ENCODE data around the gene LDB2. TPM values are rescaled to one million over a fixed set of nuclear protein-coding genes. Genes with fewer than 3 reads are reported as not detected.
"Not testable (repeated sequence)": the region's sequence is repeated elsewhere in the genome, so short reads cannot be mapped to it uniquely, and the experiment has no call there.

Gene LDB2
- 8.0 and 16.5 TPM in 2 replicates for total RNA-seq (2014; rRNA removed; shearing (Covaris generic))

DNA sequence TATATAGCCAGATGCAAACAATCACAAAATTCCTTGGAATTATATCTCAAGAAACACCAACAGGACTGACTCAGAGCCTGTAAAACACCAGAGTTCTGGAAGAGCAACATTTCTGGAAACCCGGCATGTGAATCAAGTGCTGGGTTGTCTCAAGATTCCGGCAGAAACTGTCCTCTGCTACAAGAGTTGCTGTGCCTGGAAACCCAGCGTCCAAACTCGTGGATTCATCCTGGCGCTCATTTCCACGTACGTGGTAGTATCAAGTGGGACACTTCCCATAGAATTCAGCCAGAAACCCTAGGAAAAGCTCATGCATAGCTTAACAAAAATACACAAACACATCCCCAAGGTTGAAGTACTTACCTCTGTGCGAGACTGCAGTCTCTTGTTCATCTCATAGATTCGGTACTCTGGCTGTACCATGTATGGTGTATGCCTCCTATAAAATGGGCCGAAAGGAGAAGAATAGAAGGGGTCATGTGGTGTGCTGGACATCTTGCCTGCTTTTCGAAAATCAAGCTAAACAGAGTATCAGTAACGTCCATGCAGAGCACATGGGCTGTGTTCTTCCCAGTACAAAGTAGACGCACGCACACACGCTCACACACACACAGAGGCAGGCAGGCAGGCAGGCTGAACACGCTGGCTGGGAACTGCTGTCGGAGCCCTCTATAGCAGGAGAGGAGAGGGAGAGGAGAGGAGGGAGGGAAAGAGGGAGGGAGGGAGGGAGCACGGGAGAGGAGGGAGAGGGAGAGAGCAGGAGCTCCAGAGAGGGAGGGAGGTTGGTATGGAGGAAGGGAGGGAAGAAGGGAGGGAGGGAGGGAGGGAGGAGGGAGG lies at the start of gene LDB2:
Gene LDB2, minus strand, starts transcription at position 655 of the 837 bp plus-strand sequence.
- H3K36me3 ChIP-seq, result no peaks in the 10 kb centered on the region
- H3K4me1 ChIP-seq (replicated peaks), result peaks cover 44% of the 10 kb centered on the region
- H3K27me3 ChIP-seq (replicated peaks), result no peaks in the 10 kb centered on the region
- peak within 1 kb of the TSS; percentile 69 for H3K27ac ChIP-seq
- H3K9me3 ChIP-seq (replicated peaks), result no peaks in the 10 kb centered on the region; the same call in 1 of the 2 replicates
- DNase-seq (ENCODE audit: low read depth in 1 of 2, low spot score in 2 of 2), result peak; percentile 79 to 86
- peak within 1 kb of the TSS; percentile 39 for H3K4me3 ChIP-seq

GRCh38 chr4:16942491-16942890 lies 44.0 kb upstream of the LDB2 start:
- no peaks in the 10 kb centered on the region for H3K9me3 ChIP-seq (replicated peaks)
- H3K4me1 ChIP-seq (replicated peaks), result no peaks in the 10 kb centered on the region
- no peaks in the 10 kb centered on the region for H3K27me3 ChIP-seq (replicated peaks)
- no peak overlapping the region for H3K27ac ChIP-seq
- no peaks in the 10 kb centered on the region for H3K36me3 ChIP-seq
- no peak overlapping the region for H3K4me3 ChIP-seq
- no peak for DNase-seq (ENCODE audit: low read depth in 1 of 2, low spot score in 2 of 2)

DNA sequence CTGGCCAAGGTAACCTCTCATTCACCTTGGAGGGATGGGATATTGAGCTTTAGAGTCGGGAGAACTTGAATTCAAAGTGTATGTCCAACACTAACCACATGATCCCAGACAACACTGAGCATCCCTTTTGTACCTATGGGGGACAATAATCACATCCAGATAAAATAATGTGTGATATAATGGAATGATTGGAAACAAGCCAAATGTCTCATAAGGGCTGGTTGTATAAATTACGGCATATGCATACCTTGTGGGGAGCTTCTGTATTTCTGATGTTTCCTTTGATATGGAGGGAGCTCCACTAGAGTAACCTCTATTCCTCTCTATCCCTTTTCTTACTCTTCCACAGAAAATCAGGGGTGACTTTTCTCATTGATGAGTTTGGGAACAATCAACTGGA lies 40.7 kb upstream of the LDB2 start:
- Histone ChIP-seq H3K27ac (no peak overlapping the region), H3K27me3 (replicated peaks) (no peaks in the 10 kb centered on the region), H3K9me3 (replicated peaks) (no peaks in the 10 kb centered on the region), H3K4me1 (replicated peaks) (no peaks in the 10 kb centered on the region), H3K4me3 (no peak overlapping the region), H3K36me3 (no peaks in the 10 kb centered on the region)
- no peak for DNase-seq (ENCODE audit: low read depth in 1 of 2, low spot score in 2 of 2)

- no peaks in the 10 kb centered on the region for H3K27me3 ChIP-seq (replicated peaks)
- no peaks in the 10 kb centered on the region for H3K4me1 ChIP-seq (replicated peaks)
- H3K9me3 ChIP-seq (replicated peaks), result no peaks in the 10 kb centered on the region
- no peak for DNase-seq (ENCODE audit: low read depth in 1 of 2, low spot score in 2 of 2)
- H3K27ac ChIP-seq, result no peak overlapping the region
- H3K36me3 ChIP-seq, result no peaks in the 10 kb centered on the region
- H3K4me3 ChIP-seq, result no peak overlapping the region
These were observed 40.1 kb upstream of the LDB2 start for GRCh38 chr4:16938512-16939040.

DNA sequence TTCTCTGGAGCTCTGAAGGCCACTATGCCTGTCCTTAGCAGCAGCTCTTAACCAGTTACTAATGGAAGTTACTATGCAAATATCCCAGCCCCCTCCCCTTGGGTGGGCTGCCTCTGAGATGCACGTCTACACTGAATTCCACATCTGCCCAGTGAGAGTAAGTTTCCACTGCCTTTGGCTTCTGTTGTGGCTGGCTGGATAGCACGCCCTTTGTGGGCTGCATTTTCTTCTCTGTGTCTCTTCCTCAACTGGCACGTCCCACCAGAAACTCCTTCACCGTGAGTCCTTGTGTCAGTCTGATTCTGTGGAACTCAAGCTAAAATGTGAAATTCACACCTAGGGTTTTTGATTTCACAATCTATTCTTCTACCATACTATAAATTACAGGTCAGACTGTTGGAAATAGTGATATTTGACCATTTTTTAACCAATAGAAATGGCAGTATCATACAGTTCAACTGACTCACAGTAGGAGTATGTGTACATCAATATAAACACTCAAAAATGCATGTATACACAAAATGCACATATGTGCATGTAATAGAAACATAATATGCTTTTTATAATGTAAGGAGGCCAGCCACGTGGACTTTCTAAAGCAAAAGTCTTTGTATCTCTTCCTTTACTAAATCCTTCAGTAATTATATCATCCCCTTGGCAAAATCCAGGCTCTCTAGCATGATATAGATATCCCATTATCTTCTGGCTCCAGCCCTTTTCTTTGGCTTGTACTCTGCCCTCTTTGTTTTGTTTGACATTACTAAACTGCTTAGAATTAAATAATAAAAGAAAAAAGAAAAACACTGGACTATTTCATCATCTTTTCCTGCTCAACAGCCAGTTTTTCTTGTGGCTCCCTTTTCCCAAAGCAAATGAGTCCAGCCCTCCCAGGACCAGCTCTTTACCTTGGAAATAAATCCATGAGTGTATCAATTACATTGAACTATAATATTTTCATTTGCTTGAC lies 33.2 kb upstream of the LDB2 start:
- Histone ChIP-seq H3K27me3 (replicated peaks) (no peaks in the 10 kb centered on the region), H3K27ac (no peak overlapping the region), H3K36me3 (no peaks in the 10 kb centered on the region), H3K9me3 (replicated peaks) (no peaks in the 10 kb centered on the region), H3K4me1 (replicated peaks) (no peaks in the 10 kb centered on the region), H3K4me3 (no peak overlapping the region)
- no peak for DNase-seq (ENCODE audit: low read depth in 1 of 2, low spot score in 2 of 2)

DNA sequence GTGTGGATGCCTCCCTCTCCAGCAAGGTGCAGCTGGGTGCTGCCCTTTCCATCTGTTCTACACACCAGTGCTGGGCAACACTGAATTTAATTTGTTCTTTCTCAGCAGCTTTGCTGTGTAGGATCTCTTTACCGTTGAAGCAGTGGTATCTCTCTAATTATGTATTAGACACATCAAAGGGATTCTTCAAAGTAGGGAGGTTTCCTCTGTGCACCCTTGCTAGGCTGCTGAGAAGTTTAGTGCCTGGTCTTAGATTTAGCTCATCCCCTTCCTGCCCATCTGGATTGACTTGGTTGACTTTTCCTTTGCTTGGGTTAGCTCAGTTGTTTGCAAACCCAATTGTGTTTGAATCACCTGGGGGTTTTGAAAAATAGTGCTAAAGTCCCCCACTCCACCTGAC lies 27.8 kb upstream of the LDB2 start:
- Histone ChIP-seq H3K27ac (no peak overlapping the region), H3K27me3 (replicated peaks) (no peaks in the 10 kb centered on the region), H3K4me1 (replicated peaks) (no peaks in the 10 kb centered on the region), H3K9me3 (replicated peaks) (no peaks in the 10 kb centered on the region), H3K36me3 (no peaks in the 10 kb centered on the region), H3K4me3 (no peak overlapping the region)
- DNase-seq (ENCODE audit: low read depth in 1 of 2, low spot score in 2 of 2), result peak in 1 of 2 experiments; percentile 10

DNA sequence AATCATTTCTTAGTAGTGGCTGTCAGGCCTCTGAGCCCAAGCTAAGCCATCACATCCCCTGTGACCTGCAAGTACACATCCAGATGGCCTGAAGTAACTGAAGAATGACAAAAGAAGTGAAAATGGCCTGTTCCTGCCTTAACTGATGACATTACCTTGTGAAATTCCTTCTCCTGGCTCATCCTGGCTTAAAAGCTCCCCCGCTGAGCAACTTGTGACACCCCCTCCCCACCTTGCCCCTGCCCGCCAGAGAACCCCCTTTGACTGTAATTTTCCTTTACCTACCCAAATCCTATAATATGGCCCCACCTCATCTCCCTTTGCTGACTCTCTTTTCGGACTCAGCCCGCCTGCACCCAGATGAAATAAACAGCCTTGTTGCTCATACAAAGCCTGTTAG lies 20.3 kb upstream of the LDB2 start:
- H3K9me3 ChIP-seq (replicated peaks); H3K27me3 ChIP-seq (replicated peaks); H3K36me3 ChIP-seq; H3K4me3 ChIP-seq; H3K4me1 ChIP-seq (replicated peaks); DNase-seq (ENCODE audit: low read depth in 1 of 2, low spot score in 2 of 2); H3K27ac ChIP-seq: not testable (repeated sequence)

GRCh38 chr4:16916719-16917337 lies 18.4 kb upstream of the LDB2 start:
- Histone ChIP-seq H3K4me3 (no peak overlapping the region), H3K27ac (no peak overlapping the region), H3K27me3 (replicated peaks) (no peaks in the 10 kb centered on the region), H3K36me3 (no peaks in the 10 kb centered on the region), H3K9me3 (replicated peaks) (no peaks in the 10 kb centered on the region), H3K4me1 (replicated peaks) (no peaks in the 10 kb centered on the region)
- peak; percentile 72 to 77 for DNase-seq (ENCODE audit: low read depth in 1 of 2, low spot score in 2 of 2)

DNA sequence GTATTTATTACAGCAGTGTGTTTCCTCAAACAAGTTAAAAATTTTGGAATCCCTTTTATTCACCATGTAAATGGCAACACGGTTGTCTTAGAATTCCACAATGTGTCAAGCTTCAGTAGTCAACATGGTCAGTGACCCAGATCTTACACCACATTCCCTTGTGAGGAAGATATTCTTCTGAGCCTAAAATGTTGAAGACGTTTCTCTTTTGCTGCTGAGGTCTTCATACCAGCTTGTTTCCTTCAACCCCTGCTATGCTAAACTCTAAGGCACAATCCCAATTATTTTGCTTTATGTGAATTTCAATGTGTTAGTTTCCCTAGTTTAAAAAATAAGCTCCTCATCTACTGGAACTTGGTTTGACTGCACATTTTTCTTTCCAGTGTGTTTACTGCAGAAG lies 17.6 kb upstream of the LDB2 start:
- H3K4me3 ChIP-seq, result no peak overlapping the region
- no peaks in the 10 kb centered on the region; the same call in 1 of the 2 replicates for H3K9me3 ChIP-seq (replicated peaks)
- H3K4me1 ChIP-seq (replicated peaks), result no peaks in the 10 kb centered on the region
- no peaks in the 10 kb centered on the region for H3K36me3 ChIP-seq
- DNase-seq (ENCODE audit: low read depth in 1 of 2, low spot score in 2 of 2), result no peak
- no peaks in the 10 kb centered on the region for H3K27me3 ChIP-seq (replicated peaks)
- H3K27ac ChIP-seq, result no peak overlapping the region

- no peak overlapping the region for H3K4me3 ChIP-seq
- no peaks in the 10 kb centered on the region; the same call in 1 of the 2 replicates for H3K9me3 ChIP-seq (replicated peaks)
- H3K27ac ChIP-seq, result no peak overlapping the region
These were observed 15.8 kb upstream of the LDB2 start for GRCh38 chr4:16914208-16914607.

DNA sequence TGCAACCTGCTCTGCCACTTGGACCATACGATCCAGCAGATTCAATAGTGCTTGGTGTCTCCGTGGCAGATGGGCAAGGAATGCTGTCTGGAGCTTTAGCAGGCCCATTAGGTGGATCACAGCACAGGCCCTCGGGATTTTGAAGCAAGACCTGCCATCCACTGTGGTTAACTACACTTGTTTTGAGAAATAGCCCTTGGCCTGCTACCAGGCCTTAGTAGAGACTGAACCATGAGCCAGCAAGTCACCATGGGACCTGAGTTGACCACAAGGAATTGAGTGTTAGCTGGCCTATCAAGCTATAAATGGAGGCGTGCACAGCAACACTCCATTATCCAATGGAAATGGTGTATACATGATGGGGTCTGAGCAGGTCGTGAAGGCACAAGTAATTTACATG lies 14.5 kb upstream of the LDB2 start:
- no peak for DNase-seq (ENCODE audit: low read depth in 1 of 2, low spot score in 2 of 2)
- H3K27me3 ChIP-seq (replicated peaks), result no peaks in the 10 kb centered on the region
- no peaks in the 10 kb centered on the region for H3K4me1 ChIP-seq (replicated peaks)
- no peaks in the 10 kb centered on the region for H3K36me3 ChIP-seq
- H3K27ac ChIP-seq, result no peak overlapping the region
- H3K9me3 ChIP-seq (replicated peaks), result no peaks in the 10 kb centered on the region; the same call in 1 of the 2 replicates
- no peak overlapping the region for H3K4me3 ChIP-seq

More at GRCh38 chr4:16914208-16914607, 15.8 kb upstream of the LDB2 start:
- peak in 1 of 2 experiments; percentile 33 for DNase-seq (ENCODE audit: low read depth in 1 of 2, low spot score in 2 of 2)
- no peaks in the 10 kb centered on the region for H3K36me3 ChIP-seq
- H3K4me1 ChIP-seq (replicated peaks), result no peaks in the 10 kb centered on the region
- H3K27me3 ChIP-seq (replicated peaks), result no peaks in the 10 kb centered on the region

GRCh38 chr4:16909281-16909680 lies 10.8 kb upstream of the LDB2 start:
- Histone ChIP-seq H3K36me3 (no peaks in the 10 kb centered on the region), H3K4me3 (no peak overlapping the region), H3K9me3 (replicated peaks) (no peaks in the 10 kb centered on the region; the same call in 1 of the 2 replicates), H3K4me1 (replicated peaks) (no peaks in the 10 kb centered on the region), H3K27ac (no peak overlapping the region), H3K27me3 (replicated peaks) (no peaks in the 10 kb centered on the region)
- no peak for DNase-seq (ENCODE audit: low read depth in 1 of 2, low spot score in 2 of 2)

DNA sequence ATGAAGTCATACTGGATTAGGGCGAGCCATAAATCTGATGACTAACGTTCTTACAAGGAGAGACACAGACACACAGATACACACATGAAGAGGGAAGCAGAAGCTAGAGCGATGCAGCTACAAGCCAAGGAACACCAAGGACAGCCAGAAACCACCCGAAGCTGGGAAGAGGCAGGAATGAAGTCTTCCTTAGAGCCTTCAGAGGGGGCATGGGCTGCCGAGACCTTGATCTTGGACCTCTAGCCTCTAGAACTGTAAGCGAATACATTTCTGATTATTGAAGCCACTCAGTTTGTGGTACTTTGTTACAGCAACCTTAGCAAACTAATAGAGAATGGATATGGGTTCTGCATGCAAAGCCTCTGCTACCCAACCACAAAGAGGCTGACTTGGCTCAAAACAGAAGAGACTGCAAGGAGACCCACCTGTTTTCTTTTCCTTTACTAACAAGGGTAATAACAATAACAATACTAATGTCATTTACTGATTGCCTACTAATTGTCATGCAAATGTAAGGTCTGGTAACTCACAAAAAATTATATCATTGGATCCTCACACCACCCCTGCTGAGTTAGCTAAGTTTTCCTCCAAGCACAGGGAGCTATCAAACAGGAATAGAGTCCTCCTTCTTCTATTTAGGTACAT lies 10.1 kb upstream of the LDB2 start:
- no peaks in the 10 kb centered on the region for H3K36me3 ChIP-seq
- no peak overlapping the region for H3K4me3 ChIP-seq
- no peaks in the 10 kb centered on the region for H3K4me1 ChIP-seq (replicated peaks)
- no peaks in the 10 kb centered on the region; the same call in 1 of the 2 replicates for H3K9me3 ChIP-seq (replicated peaks)
- DNase-seq (ENCODE audit: low read depth in 1 of 2, low spot score in 2 of 2), result no peak
- H3K27ac ChIP-seq, result no peak overlapping the region
- H3K27me3 ChIP-seq (replicated peaks), result no peaks in the 10 kb centered on the region

Data from SJSA1 (cell line).